Measurements from ENCODE around the gene OR10A2.

Gene OR10A2, protein sequence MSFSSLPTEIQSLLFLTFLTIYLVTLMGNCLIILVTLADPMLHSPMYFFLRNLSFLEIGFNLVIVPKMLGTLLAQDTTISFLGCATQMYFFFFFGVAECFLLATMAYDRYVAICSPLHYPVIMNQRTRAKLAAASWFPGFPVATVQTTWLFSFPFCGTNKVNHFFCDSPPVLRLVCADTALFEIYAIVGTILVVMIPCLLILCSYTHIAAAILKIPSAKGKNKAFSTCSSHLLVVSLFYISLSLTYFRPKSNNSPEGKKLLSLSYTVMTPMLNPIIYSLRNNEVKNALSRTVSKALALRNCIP

DNA sequence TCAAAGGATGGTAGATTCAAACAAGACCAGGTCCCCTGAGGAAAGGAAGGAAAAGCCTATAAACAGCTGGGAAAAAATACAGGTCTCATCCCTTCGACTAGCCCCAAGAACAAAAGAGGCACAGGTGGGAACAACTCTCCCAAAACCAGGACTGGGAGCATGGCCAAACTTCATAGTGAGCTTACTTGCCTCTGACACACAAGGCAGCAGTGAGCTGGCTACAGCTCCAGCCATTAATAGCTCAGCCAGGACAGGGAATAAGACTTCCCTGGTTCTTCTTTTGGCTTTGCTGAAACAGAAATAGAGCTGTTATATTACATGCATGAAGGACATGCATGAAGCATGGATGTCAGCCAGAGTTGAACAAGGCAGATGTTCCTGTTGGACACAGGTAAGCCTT lies at the start of gene OR10A2:
OR10A2 (plus strand) TSS at position 97 of the 400 bp plus-strand sequence. CDS start 6,698 bp downstream, outside the sequence.
- no peaks in the 10 kb centered on the region for H3K79me2 ChIP-seq (ENCODE audit: insufficient read depth, low read length)
- H3K4me3 ChIP-seq (ENCODE audit: low read depth, low read length, poor library complexity, severe bottlenecking), result no peak within 1 kb of the TSS
- H3K36me3 ChIP-seq (ENCODE audit: insufficient read depth, low read length), result no peaks in the 10 kb centered on the region
- H3K9ac ChIP-seq (ENCODE audit: low read length), result no peak within 1 kb of the TSS
- H3K27ac ChIP-seq (ENCODE audit: low read depth, low read length, poor library complexity, severe bottlenecking), result no peak within 1 kb of the TSS
- H3F3A ChIP-seq (ENCODE audit: insufficient read depth, low read length), result no peaks in the 10 kb centered on the region
- no peaks in the 10 kb centered on the region for H3K4me1 ChIP-seq (ENCODE audit: insufficient read depth, low read length, severe bottlenecking)
- no peak for TF ChIP-seq EZH2 (IDR thresholded peaks at IDR 0.05; ENCODE audit: borderline replicate concordance, low read length)
- TF ChIP-seq, protein P1, sequence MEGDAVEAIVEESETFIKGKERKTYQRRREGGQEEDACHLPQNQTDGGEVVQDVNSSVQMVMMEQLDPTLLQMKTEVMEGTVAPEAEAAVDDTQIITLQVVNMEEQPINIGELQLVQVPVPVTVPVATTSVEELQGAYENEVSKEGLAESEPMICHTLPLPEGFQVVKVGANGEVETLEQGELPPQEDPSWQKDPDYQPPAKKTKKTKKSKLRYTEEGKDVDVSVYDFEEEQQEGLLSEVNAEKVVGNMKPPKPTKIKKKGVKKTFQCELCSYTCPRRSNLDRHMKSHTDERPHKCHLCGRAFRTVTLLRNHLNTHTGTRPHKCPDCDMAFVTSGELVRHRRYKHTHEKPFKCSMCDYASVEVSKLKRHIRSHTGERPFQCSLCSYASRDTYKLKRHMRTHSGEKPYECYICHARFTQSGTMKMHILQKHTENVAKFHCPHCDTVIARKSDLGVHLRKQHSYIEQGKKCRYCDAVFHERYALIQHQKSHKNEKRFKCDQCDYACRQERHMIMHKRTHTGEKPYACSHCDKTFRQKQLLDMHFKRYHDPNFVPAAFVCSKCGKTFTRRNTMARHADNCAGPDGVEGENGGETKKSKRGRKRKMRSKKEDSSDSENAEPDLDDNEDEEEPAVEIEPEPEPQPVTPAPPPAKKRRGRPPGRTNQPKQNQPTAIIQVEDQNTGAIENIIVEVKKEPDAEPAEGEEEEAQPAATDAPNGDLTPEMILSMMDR (IDR thresholded peaks at IDR 0.05; ENCODE audit: low read length), result no peak
- H2AFZ ChIP-seq (ENCODE audit: low read length), result no peak within 1 kb of the TSS
- H3K9me3 ChIP-seq (ENCODE audit: low read length), result no peaks in the 10 kb centered on the region
- H3K9me2 ChIP-seq (ENCODE audit: low read depth, low read length), result no peaks in the 10 kb centered on the region
- H3K27me3 ChIP-seq (ENCODE audit: insufficient read depth, low read length), result no peaks in the 10 kb centered on the region
- no peak within 1 kb of the TSS for H3K4me2 ChIP-seq (ENCODE audit: low read length)
- H4K20me1 ChIP-seq (ENCODE audit: insufficient read depth, low read length), result no peaks in the 10 kb centered on the region

DNA sequence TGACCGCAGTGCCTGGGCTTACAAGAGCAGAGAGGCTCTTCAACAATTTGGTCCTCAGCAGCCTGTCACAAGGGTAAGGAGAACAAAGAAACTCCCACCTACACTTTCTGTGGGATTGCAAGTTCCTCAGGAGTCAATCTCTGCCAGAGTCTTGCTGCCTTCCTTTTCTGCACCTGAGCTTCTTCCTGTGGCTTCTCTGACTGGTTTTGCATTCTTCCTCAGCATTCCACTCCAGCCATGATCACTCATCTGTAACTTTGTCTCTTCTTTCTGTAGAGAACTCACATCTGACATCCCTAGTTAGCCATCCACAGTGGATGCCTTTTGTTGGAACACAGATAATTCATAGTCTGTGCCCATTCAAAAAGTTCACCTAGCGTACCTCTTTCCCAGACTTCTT lies 49.2 kb upstream of the OR10A2 start:
- H3K9me3 ChIP-seq (ENCODE audit: low read length), result no peaks in the 10 kb centered on the region
- H3K27ac ChIP-seq (ENCODE audit: low read depth, low read length, poor library complexity, severe bottlenecking), result no peak overlapping the region
- H3K9me2 ChIP-seq (ENCODE audit: low read depth, low read length), result no peaks in the 10 kb centered on the region
- H3K79me2 ChIP-seq (ENCODE audit: insufficient read depth, low read length), result no peaks in the 10 kb centered on the region
- H3F3A ChIP-seq (ENCODE audit: insufficient read depth, low read length), result no peaks in the 10 kb centered on the region
- H3K4me2 ChIP-seq (ENCODE audit: low read length), result no peak overlapping the region
- H3K4me3 ChIP-seq (ENCODE audit: low read depth, low read length, poor library complexity, severe bottlenecking), result no peak overlapping the region
- no peaks in the 10 kb centered on the region for H3K4me1 ChIP-seq (ENCODE audit: insufficient read depth, low read length, severe bottlenecking)
- H3K9ac ChIP-seq (ENCODE audit: low read length), result no peak overlapping the region
- no peaks in the 10 kb centered on the region for H3K27me3 ChIP-seq (ENCODE audit: insufficient read depth, low read length)
- H4K20me1 ChIP-seq (ENCODE audit: insufficient read depth, low read length), result no peaks in the 10 kb centered on the region
- H2AFZ ChIP-seq (ENCODE audit: low read length), result no peak overlapping the region
- TF ChIP-seq EZH2 (IDR thresholded peaks at IDR 0.05; ENCODE audit: borderline replicate concordance, low read length), result no peak
- TF ChIP-seq, protein P1 (IDR thresholded peaks at IDR 0.05; ENCODE audit: low read length), result no peak
- H3K36me3 ChIP-seq (ENCODE audit: insufficient read depth, low read length), result no peaks in the 10 kb centered on the region

DNA sequence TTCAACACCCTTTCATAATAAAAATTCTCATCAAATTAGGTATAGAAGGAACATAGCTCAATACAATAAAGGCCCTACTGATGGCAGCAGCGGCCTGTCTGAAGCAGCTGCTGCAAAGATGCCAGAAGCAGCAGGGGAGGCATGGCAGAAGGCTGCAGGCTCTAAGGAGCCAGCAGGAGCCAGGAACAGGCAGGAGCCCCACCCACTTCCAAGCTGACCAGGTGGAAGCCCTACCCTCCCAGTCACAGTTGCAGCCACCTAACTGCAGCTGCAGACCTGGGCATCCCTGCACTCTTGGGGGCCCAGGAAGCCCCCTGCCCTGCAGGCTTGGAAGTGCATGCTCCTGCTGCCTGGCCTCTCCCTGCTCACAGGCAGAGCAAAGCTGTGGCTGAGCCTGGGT lies 45.2 kb upstream of the OR10A2 start:
- H3K36me3 ChIP-seq (ENCODE audit: insufficient read depth, low read length), result no peaks in the 10 kb centered on the region
- no peaks in the 10 kb centered on the region for H3K27me3 ChIP-seq (ENCODE audit: insufficient read depth, low read length)
- no peak overlapping the region for H2AFZ ChIP-seq (ENCODE audit: low read length)
- no peaks in the 10 kb centered on the region for H3K9me2 ChIP-seq (ENCODE audit: low read depth, low read length)
- H3F3A ChIP-seq (ENCODE audit: insufficient read depth, low read length), result no peaks in the 10 kb centered on the region
- no peaks in the 10 kb centered on the region for H4K20me1 ChIP-seq (ENCODE audit: insufficient read depth, low read length)
- no peaks in the 10 kb centered on the region for H3K79me2 ChIP-seq (ENCODE audit: insufficient read depth, low read length)
- H3K9ac ChIP-seq (ENCODE audit: low read length), result no peak overlapping the region
- TF ChIP-seq, protein P1 (IDR thresholded peaks at IDR 0.05; ENCODE audit: low read length), result no peak
- no peak for TF ChIP-seq EZH2 (IDR thresholded peaks at IDR 0.05; ENCODE audit: borderline replicate concordance, low read length)
- H3K4me3 ChIP-seq (ENCODE audit: low read depth, low read length, poor library complexity, severe bottlenecking), result no peak overlapping the region
- H3K27ac ChIP-seq (ENCODE audit: low read depth, low read length, poor library complexity, severe bottlenecking), result no peak overlapping the region
- H3K4me1 ChIP-seq (ENCODE audit: insufficient read depth, low read length, severe bottlenecking), result no peaks in the 10 kb centered on the region
- no peak overlapping the region for H3K4me2 ChIP-seq (ENCODE audit: low read length)
- H3K9me3 ChIP-seq (ENCODE audit: low read length), result 0 out of 2 replicates have a peak, but pooled peaks cover 4% of the 10 kb centered on the region

Measured in OCI-LY1 (cell line).